CD4-positive, alpha-beta T cell treated with Interleukin-15 for 4 hours (primary cell): Measurements from ENCODE around the gene INTS12.
"Not testable (repeated sequence)": the region's sequence is repeated elsewhere in the genome, so short reads cannot be mapped to it uniquely, and the experiment has no call there.

Experiments used
- DNase-seq: peaks from one replicate; pipeline ENCODE4 v3.0.0-alpha.2; 2020; ENCODE audit warnings: low spot score

Gene INTS12

DNA sequence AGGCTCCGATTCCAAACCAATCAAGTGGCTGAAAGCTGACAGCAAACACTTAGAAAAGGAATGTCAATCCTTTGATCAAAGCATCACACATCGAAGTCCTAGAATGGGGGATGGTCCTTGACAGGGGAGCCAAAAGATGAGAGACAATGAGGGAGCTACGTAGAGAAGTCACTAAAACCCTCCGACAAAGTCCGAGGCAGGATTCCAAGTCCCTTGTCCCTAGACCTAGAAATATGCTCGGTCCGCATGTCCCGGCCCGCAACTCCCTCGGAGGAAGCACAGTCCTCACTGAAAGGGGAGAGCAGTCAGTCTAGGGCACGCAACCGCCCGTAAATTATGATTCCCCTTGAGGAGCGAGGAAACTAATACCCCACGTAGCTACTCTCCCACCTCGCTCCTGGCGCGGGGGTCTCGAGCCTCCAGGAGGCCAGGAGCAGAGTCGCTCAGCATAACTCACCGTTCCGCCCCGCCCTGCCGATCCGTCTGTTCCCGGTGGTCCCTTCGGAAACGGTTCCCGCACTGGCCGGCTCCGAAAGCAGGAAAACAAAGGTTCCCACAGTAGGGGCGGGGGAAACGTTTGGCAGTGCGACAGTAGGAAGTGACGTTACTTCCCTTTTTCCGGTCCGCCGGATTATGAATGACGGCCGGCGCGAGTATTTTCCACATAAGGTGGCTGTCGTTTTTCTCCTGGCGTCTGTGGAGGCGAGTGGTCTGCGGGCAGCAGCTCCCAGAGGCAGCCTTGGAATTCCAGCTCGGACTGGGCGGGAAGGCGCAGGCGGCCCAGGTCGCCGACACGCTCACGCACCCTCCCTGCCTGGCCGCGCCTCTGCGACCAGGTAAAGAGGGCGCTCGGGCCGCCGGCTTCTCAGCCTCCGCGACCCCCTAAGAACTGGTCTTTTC, at the start of gene INTS12, which contains the start of gene GSTCD:
INTS12 (minus strand) TSS at position 509 of the 900 bp plus-strand sequence. CDS start 8,684 bp downstream, outside the sequence.
GSTCD (plus strand) TSS at position 604 of the 900 bp plus-strand sequence. CDS start 8,830 bp downstream, outside the sequence.
- DNase-seq: peak; percentile 89

GRCh38 chr4:105755375-105755774, 46.9 kb upstream of the INTS12 start:
- no peak for DNase-seq

DNA sequence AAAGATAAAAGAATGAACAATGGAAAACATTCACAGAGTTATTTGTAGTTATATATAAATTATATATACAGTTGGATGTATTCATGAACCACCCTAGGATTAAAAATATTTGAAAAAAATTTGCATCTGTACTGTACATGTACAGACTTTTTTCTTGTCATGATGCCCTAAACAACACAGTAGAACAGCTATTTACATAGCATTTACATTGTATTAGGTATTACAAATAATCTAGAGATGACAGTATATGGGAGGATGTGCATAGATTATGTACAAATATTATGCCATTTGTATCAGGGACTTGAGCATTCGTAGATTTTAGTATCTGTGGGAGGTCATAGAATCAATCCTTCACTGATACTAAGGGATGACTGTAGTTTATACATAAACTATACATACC, 44.9 kb upstream of the INTS12 start:
- no peak for DNase-seq

DNA sequence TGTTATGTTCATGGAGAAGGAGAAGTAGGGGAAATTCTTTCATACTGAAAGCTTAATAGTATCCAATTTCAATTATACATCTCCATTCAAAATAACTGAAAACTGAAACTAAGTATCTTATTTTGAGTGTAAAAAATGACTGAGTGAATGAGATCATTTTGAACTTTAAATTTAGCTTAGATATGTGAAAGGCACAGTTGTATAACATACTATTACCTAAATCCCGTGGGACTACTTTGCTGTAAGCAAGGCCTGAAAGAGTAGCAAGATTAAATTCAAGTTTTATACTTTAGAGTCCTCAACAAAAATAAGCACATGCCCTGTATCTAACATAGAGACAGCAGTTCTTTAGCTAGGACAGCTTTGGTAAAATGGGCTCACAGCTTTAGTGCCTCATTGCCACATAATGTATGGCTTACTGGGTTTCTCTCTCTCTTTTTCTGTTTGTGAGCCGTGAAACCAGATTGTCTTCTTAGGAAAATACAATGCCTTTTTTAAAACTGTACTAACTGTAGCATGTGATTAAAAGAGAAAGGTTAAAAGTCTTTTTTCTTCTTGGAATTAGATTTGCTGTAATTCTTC, 43.3 kb upstream of the INTS12 start:
- no peak for DNase-seq

GRCh38 chr4:105748222-105748621, 39.7 kb upstream of the INTS12 start:
- DNase-seq: no peak

DNA sequence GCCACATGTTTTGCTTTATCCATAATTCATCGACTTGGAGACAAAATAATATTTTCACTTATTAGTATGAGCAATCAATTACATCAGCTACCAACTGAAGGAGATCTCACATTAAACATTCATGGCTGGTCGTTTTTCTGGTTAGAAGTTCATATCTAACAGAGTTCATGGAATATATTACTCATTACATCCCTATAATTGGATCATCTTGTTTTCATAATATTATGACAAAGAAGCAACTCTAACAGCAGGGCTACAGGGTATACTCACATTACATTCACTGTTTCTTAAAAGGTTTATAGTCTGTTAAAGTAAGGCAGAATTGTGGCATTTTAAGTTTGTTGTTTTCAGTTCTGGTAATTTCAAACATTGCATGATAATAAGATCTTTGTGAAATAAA, 33.1 kb upstream of the INTS12 start:
- no peak for DNase-seq

DNA sequence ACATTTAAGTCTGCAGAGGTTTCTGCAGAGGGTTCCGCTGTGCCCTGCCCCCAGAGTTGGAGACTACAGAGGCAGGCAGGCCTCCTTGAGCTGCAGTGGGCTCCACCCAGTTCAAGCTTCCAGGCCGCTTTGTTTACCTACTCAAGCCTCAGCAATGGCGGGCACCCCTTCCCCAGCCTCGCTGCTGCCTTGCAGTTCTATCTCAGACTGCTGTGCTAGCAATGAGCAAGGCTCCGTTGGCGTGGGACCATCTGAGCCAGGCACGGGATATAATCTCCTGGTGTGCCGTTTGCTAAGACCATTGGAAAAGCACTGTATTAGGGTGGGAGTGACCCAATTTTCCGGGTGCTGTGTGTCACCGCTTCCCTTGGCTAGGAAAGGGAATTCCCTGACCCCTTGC, 26.7 kb upstream of the INTS12 start:
- not testable (repeated sequence) for DNase-seq

- DNase-seq: not testable (repeated sequence)
These were observed 21.4 kb upstream of the INTS12 start for GRCh38 chr4:105729895-105730294.

- DNase-seq: no peak
These were observed 17.1 kb upstream of the INTS12 start for GRCh38 chr4:105725623-105726022.

GRCh38 chr4:105719204-105719603, 10.7 kb upstream of the INTS12 start:
- no peak for DNase-seq

DNA sequence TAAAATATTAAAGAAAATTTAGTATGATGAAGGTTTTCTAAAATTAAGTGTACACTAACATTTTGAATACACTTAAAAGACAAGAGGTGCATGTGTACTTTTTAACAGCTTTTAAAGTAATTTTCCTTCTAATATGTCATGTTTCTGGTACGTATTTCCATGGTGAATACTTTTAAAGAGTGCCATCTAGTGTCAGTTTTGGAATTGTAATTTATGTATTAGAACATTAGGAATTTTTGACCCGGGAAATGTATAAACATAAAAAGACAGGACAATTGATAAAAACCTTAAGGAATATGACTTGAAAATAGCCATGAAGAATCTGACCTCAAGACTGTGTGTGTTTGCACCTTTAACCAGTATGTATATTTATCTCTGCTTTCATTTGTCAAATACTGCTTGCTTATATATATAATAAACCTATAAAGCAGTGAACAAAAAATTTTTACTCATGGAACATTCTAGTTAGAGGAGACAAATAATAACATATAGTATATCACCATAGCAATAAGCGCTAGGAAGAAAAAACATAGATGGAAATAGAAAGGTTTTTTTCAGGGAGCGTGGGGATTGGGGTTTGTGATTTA, 7.3 kb upstream of the INTS12 start:
- peak; percentile 21 for DNase-seq

DNA sequence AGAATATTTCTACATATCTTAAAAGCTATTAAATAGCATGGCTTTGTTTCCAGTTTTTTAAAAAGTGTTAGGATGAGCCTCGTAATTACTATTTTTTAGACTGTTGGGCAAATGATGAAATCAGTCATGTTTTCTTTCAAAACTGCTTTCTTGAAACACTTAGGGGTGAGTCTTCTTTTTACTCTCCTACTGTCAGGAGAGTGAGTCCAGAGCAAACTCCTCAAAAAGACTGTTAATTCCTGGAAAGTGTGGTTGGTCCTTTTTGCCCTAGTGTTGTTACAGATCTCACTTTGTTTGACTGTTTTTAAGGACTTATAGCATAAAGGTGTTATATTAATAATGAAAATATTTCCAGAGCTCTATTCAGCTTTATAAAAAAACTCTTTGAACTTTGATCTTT, 6.4 kb upstream of the INTS12 start:
- no peak for DNase-seq

- DNase-seq: no peak
These were observed 5.6 kb upstream of the INTS12 start for GRCh38 chr4:105714071-105714521.

GRCh38 chr4:105712766-105713165, 4.3 kb upstream of the INTS12 start:
- DNase-seq: no peak

- no peak for DNase-seq
These were observed 2.2 kb upstream of the INTS12 start for GRCh38 chr4:105710678-105711077.

- DNase-seq: no peak
These were observed 1.6 kb upstream of the INTS12 start for GRCh38 chr4:105710012-105710600.

DNA sequence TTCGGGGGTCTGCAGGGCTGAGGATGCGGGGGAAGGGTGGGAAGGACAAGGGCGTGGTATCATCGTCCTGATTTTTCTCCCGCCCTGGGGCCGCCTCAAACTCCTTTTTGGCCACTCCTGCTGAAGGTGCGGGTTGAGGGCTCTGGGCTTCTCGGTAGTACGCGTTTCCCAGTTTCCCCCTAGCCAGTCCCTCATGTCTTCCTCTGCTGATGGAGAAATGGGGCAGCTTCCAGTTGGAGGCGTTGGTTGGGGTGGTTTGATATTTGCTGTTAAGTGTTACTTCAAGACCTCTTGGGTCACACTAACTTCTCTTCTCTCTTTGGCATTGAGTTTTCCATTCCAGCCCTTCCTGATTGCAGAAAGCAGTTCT, 577 bp upstream of the INTS12 start:
- peak; percentile 3 for DNase-seq

DNA sequence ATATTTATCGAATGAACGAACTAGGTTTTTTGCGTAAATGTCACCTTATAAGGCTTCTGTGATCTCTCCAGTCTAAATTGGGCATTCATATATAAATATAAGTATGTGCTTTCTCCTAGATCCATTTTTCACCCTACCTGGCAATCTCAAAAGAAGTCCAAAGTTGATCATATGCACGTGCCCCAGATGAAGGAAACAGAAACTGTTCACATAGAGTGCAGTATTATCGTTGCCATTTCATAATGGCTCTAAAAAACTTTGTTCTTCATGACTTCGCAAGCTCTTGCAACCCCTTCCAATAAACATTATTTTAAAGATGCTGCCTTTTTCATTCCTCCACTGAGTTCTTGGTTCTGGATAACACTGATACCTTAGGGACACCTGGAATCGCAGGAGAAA, 708 bp downstream of the INTS12 start:
- DNase-seq: no peak

GRCh38 chr4:105698607-105699006, 9.9 kb downstream of the INTS12 start:
- DNase-seq: no peak

GRCh38 chr4:105695832-105696231, 12.7 kb downstream of the INTS12 start:
- DNase-seq: not testable (repeated sequence)

DNA sequence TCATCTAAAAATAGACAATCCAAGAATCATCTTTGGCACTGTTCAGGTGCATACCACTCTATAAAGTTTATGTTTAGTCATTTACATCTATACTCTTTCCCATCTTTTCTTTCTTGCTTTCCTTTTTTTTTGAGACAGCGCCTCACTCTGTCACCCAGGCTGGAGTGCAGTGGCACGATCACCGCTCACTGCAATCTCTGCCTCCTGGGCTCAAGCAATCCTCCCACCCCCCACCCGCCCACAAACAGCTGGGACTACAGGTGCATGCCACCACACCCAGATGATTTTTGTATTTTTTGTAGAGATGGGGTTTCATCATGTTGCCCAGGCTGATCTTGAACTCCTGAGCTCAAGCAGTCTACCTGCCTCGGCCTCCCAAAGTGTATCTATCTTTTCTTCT, 13.7 kb downstream of the INTS12 start:
- not testable (repeated sequence) for DNase-seq

GRCh38 chr4:105686571-105686970, 21.9 kb downstream of the INTS12 start:
- DNase-seq: no peak

DNA sequence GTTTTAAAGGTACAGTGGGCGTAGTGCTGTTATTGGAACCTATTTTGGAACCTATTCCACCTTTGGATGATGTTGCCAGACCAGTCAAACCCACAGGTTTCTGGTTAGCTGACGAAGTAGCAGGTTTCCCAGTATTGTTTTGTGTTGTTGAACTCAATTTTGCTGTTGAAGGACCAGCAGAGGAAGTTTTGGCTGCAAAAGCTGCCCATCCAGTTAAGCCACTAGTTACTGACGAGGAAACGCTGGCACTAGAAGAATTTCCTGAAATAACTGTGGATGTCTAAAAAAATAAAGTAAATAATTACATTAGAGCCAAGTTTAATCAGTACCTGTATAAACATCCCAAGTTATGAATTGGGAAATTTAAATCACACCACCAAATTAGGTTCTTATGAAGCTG, 25.5 kb downstream of the INTS12 start:
- DNase-seq: no peak
